Measurements from ENCODE around the gene AHCTF1. TPM values are rescaled to one million over a fixed set of nuclear protein-coding genes. Genes with fewer than 3 reads are reported as not detected.

Gene AHCTF1
- total RNA-seq, 3 donors from 2014 or later = 49.4 to 55.4 (median 51.7) TPM

GRCh38 chr1:246794048-246794827, 137.5 kb downstream of the AHCTF1 start:
- peaks cover 8% of the 10 kb centered on the region for H3K27me3 Mint-ChIP-seq (ENCODE audit: low read depth)
- H3K9me3 Mint-ChIP-seq = no peaks in the 10 kb centered on the region
- H3K36me3 Mint-ChIP-seq (ENCODE audit: insufficient read depth) = no peaks in the 10 kb centered on the region
- ATAC-seq = peak in 1 of 2 donors; percentile 6
- peaks cover 1% of the 10 kb centered on the region for H3K4me1 Mint-ChIP-seq (ENCODE audit: low read depth)
- H3K4me3 Mint-ChIP-seq = no peak overlapping the region
- DNase-seq = no peak

GRCh38 chr1:246793356-246793896, 138.3 kb downstream of the AHCTF1 start:
- Mint-ChIP-seq H3K4me3 (no peak overlapping the region), H3K4me1 (ENCODE audit: low read depth) (peaks cover 2% of the 10 kb centered on the region), H3K36me3 (ENCODE audit: insufficient read depth) (no peaks in the 10 kb centered on the region), H3K27me3 (ENCODE audit: low read depth) (peaks cover 11% of the 10 kb centered on the region), H3K9me3 (no peaks in the 10 kb centered on the region)
- DNase-seq (no peak), ATAC-seq (no peak)

DNA sequence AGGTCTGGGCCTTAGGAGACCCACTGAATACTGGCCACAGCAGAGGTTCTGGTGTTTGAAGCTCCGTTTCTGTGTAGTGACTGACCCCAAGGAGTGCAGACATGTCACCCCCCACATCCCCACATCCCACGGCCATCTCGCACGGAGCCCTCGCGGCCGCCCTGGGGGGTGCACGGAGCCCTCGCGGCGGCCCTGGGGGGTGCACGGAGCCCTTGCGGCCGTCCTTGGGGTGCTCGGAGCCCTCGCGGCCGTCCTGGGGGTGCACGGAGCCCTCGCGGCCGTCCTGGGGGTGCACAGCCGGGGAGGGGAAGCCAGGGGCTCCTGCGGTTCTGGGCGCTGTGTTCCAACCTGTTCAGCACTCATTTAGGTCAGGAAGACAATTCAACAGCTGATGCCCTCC, 139.1 kb downstream of the AHCTF1 start:
- no peak for DNase-seq
- peaks cover 2% of the 10 kb centered on the region for H3K4me1 Mint-ChIP-seq (ENCODE audit: low read depth)
- H3K9me3 Mint-ChIP-seq = no peaks in the 10 kb centered on the region
- no peak for ATAC-seq
- H3K4me3 Mint-ChIP-seq = no peak overlapping the region
- H3K27me3 Mint-ChIP-seq (ENCODE audit: low read depth) = peaks cover 11% of the 10 kb centered on the region
- no peaks in the 10 kb centered on the region for H3K36me3 Mint-ChIP-seq (ENCODE audit: insufficient read depth)

GRCh38 chr1:246791303-246791918, 140.3 kb downstream of the AHCTF1 start:
- Mint-ChIP-seq H3K9me3 (no peaks in the 10 kb centered on the region), H3K27me3 (ENCODE audit: low read depth) (peaks cover 11% of the 10 kb centered on the region), H3K4me3 (no peak overlapping the region), H3K4me1 (ENCODE audit: low read depth) (peaks cover 2% of the 10 kb centered on the region), H3K36me3 (ENCODE audit: insufficient read depth) (no peaks in the 10 kb centered on the region)
- ATAC-seq = no peak
- DNase-seq = no peak

- DNase-seq (no peak), ATAC-seq (no peak)
- H3K4me1 Mint-ChIP-seq (ENCODE audit: low read depth) = peaks cover 2% of the 10 kb centered on the region
- H3K36me3 Mint-ChIP-seq (ENCODE audit: insufficient read depth) = no peaks in the 10 kb centered on the region
- no peak overlapping the region for H3K4me3 Mint-ChIP-seq
- H3K9me3 Mint-ChIP-seq = no peaks in the 10 kb centered on the region
- peaks cover 11% of the 10 kb centered on the region for H3K27me3 Mint-ChIP-seq (ENCODE audit: low read depth)
Observed at GRCh38 chr1:246790833-246791232, 140.9 kb downstream of the AHCTF1 start.

DNA sequence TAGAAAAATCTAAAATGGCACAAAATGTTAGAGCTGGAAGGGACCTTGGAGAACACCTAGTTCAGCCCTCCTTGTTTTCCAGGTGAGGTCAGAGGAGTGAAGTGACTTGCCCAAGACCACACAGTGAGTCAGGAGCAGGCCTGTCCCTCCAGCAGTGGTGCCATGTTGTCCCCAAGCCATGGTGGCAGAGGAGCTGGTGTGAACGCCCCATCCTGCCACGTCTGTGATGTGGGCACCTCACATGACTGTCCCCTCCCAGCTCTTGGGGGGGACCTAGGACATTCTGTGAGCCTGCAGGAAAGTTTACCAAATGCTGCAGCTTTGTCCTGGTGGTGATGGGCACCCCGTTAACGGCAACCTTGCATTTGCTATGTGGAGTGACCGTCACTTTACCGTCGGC, 141.4 kb downstream of the AHCTF1 start:
- no peaks in the 10 kb centered on the region for H3K9me3 Mint-ChIP-seq
- no peaks in the 10 kb centered on the region for H3K36me3 Mint-ChIP-seq (ENCODE audit: insufficient read depth)
- peaks cover 2% of the 10 kb centered on the region for H3K4me1 Mint-ChIP-seq (ENCODE audit: low read depth)
- no peak overlapping the region for H3K4me3 Mint-ChIP-seq
- H3K27me3 Mint-ChIP-seq (ENCODE audit: low read depth) = peaks cover 11% of the 10 kb centered on the region
- ATAC-seq (no peak), DNase-seq (no peak)

DNA sequence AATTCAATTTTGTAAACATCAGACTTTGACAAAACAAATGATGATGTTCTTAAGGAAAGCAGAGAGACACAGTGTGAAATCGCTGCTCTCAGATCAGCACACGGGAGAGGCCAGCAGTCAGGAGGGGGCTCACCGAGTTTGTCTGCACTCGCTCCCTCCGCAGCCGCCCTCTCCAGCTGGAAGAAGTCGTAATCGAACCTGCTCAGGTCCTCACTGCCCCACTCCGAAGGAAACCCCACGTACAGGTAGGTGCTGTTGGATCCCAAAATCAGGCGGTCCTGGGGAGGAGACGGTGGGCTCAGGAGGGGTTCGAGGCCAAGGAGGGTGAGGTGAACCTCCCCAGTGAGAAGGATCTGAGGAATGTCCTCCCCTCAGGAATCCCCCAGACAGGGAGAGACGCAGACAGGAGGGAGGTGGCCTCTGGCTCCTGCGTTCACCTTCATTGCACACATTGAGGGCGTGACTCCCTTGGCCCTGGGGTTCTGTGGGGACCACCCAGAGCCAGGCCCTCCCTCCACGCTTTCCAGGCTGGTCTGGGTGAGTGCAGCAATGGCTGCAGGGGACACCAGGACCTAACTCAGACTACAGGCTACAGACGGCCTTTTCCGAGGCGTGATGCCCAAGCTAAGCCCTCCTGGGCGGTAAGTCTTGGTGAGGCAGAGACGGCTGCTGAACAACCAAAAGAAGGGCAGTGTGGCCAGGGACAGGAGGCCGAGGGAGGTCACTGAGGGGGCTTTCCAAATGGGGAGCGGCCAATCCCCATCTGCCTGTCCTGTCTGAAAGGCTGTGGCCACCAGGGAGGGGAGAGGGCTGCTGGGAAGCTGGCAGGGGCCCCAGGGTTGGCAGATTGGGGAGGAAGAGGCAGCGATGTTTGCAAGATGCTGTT, 142.1 kb downstream of the AHCTF1 start:
- Mint-ChIP-seq H3K4me1 (ENCODE audit: low read depth) (peaks cover 6% of the 10 kb centered on the region), H3K4me3 (no peak overlapping the region), H3K27me3 (ENCODE audit: low read depth) (peaks cover 11% of the 10 kb centered on the region), H3K9me3 (no peaks in the 10 kb centered on the region), H3K36me3 (ENCODE audit: insufficient read depth) (no peaks in the 10 kb centered on the region)
- ATAC-seq (no peak), DNase-seq (no peak)

Other genes starting within 250 kb of the AHCTF1 start
- 10 to 100 TPM; 17.6 to 27.0 (median 17.7) TPM for gene SCCPDH, start 207.5 kb downstream of the AHCTF1 start, total RNA-seq
- under 1 TPM; 0.14 to 0.48 (median 0.29) TPM for gene ZNF695, start 76.1 kb upstream of the AHCTF1 start, total RNA-seq
- 1 to 10 TPM; 2.8 to 3.5 (median 2.8) TPM for gene ZNF670, start 146.9 kb upstream of the AHCTF1 start, total RNA-seq
- 1 to 10 TPM; 8.2 to 9.9 (median 9.8) TPM for gene ZNF669, start 172.4 kb upstream of the AHCTF1 start, total RNA-seq
- 10 to 100 TPM; 16.6 to 19.6 (median 17.0) TPM for gene ZNF124, start 240.1 kb upstream of the AHCTF1 start, total RNA-seq

All from activated T-cell treated with anti-CD3 and anti-CD28 coated beads, Interleukin-2, amount 50 U/mL, for 4 hours (primary cell).